ENCODE measurements around the gene SAMD8. TPM values are rescaled to one million over a fixed set of nuclear protein-coding genes. Genes with fewer than 3 reads are reported as not detected.
"Not testable (repeated sequence)": the region's sequence is repeated elsewhere in the genome, so short reads cannot be mapped to it uniquely, and the experiment has no call there.

Gene SAMD8
- polyA plus RNA-seq, 3 donors = 12.1 to 15.4 (median 13.4) TPM

- DNase-seq (ENCODE audit: low read depth in 3 of 3, low spot score in 2 of 3) = no peak
These were observed 99.7 kb downstream of the SAMD8 start for GRCh38 chr10:75211007-75211691.

- DNase-seq (ENCODE audit: low read depth in 3 of 3, low spot score in 2 of 3) = no peak
These were observed 100.9 kb downstream of the SAMD8 start for GRCh38 chr10:75212343-75212742.

GRCh38 chr10:75220274-75220673 lies 108.8 kb downstream of the SAMD8 start:
- no peak for DNase-seq (ENCODE audit: low read depth in 3 of 3, low spot score in 2 of 3)

GRCh38 chr10:75221492-75221891 lies 110.0 kb downstream of the SAMD8 start:
- DNase-seq (ENCODE audit: low read depth in 3 of 3, low spot score in 2 of 3) = not testable (repeated sequence)

DNA sequence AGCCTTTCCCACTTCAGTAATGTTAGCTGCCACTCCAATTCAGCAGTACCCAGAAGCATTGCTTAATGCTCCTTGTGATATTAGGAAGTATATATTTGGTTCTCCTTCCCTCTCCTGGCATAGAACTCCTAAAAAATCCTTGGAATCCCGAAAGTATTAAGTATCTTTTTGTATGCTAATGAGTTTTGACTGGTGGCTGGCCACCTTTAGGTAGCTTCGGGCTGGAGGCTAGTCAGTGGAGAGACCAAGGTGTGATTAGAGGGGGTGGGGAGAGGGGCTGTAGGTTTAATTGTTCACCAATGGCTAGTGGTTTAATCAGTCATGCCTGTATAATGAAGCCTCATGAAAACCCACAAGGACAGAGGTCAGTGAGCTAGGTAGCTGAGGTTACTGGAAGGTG lies 112.1 kb downstream of the SAMD8 start:
- no peak for DNase-seq (ENCODE audit: low read depth in 3 of 3, low spot score in 2 of 3)

- DNase-seq (ENCODE audit: low read depth in 3 of 3, low spot score in 2 of 3) = no peak
These were observed 114.6 kb downstream of the SAMD8 start for GRCh38 chr10:75226095-75226494.

DNA sequence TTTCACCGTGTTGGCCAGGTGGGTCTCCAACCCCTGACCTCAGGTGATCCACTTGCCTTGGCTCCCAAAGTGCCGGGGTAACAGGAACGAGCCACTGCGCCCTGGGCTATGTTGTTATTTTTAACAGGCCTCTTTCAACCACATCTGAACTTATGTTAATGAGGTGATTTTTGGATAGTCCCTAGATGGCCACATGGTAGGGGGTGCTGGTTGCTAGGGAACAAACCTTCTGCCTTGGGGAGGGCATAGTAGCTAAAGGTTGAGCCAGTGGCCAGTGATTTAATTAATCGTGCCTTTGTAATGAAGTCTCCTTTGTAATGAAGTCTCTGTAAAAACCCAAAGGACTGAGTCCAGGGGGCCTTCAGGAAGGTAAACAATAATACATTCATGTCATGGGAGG lies 115.2 kb downstream of the SAMD8 start:
- no peak for DNase-seq (ENCODE audit: low read depth in 3 of 3, low spot score in 2 of 3)

DNA sequence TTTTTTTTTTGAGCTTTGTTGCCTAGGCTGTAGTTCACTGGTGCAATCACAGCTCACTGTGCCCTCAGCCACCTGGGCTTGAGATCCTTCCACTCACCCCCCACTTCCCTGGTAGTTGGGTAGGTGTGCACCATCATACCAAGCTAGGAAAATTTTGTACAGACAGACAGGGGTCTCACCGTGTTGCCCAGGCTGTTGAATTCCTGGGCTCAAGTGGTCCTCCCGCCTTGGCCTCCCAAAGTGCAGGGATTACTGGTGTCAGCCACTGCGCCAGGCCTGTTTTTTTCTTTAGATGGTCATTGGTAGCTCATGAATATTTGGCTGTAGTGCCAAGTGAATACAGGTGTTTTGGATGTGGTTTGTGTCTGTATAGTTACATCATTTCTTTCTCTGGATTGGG lies 116.8 kb downstream of the SAMD8 start:
- no peak for DNase-seq (ENCODE audit: low read depth in 3 of 3, low spot score in 2 of 3)

DNA sequence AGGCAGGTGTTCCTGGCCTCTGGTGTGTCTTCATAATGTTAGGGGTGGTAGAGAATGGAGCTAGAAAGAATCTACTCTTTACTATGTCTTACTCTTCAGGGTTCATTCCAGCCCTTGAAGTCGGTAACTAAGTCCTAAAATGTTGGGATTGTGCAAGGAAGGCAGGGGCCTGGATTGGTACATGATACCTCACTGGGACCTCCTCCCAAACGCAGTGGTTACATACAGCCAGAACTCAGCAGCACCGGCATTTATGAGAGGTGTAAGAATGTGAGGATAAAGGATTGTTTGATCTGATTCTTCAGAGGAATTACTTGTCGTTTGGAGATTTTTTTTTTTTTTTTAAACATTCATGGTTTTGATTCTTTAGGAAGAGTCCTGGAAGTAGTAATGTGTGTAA lies 117.4 kb downstream of the SAMD8 start:
- no peak for DNase-seq (ENCODE audit: low read depth in 3 of 3, low spot score in 2 of 3)

GRCh38 chr10:75229971-75230370 lies 118.5 kb downstream of the SAMD8 start:
- DNase-seq (ENCODE audit: low read depth in 3 of 3, low spot score in 2 of 3) = no peak

- peak in 2 of 3 donors; percentile 65 to 68 for DNase-seq (ENCODE audit: low read depth in 3 of 3, low spot score in 2 of 3)
These were observed 119.2 kb downstream of the SAMD8 start for GRCh38 chr10:75230600-75231038.

Other genes starting within 250 kb of the SAMD8 start
- gene VDAC2, start 99.1 kb downstream of the SAMD8 start, polyA plus RNA-seq (ENCODE audit: insufficient read length in 3 of 3) = 100 to 1,000 TPM; 259 to 270 (median 260) TPM
- 1 to 10 TPM; 3.5 to 5.2 (median 4.9) TPM for gene COMTD1, start 124.3 kb downstream of the SAMD8 start, polyA plus RNA-seq (ENCODE audit: insufficient read length in 3 of 3)

Measured in right renal cortex interstitium (tissue), 3 donors.